Measurements from ENCODE around the gene HOTAIR.

DNA sequence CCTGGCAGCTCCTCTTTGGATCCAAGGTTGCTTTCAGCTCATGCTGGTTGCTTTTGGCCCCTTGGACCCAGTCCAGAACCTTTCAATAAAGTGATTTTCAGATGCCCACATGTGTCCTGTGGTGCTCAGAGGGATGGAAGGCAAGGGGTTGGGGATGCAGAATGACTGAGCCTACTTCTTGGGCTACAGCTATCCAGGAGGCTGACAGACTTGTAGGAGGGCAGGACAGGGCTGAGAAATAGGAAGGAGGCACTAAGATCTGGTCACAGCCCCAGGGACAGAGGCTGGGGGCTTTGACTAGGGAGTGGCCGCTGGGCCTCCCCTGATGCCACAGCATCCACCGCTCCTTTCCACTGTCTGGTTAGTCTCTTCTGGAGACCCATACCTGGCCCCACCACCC, 3.1 kb downstream of the HOTAIR start:
- TF ChIP-seq, protein P1, sequence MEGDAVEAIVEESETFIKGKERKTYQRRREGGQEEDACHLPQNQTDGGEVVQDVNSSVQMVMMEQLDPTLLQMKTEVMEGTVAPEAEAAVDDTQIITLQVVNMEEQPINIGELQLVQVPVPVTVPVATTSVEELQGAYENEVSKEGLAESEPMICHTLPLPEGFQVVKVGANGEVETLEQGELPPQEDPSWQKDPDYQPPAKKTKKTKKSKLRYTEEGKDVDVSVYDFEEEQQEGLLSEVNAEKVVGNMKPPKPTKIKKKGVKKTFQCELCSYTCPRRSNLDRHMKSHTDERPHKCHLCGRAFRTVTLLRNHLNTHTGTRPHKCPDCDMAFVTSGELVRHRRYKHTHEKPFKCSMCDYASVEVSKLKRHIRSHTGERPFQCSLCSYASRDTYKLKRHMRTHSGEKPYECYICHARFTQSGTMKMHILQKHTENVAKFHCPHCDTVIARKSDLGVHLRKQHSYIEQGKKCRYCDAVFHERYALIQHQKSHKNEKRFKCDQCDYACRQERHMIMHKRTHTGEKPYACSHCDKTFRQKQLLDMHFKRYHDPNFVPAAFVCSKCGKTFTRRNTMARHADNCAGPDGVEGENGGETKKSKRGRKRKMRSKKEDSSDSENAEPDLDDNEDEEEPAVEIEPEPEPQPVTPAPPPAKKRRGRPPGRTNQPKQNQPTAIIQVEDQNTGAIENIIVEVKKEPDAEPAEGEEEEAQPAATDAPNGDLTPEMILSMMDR (IDR thresholded peaks at IDR 0.05; ENCODE audit: extremely low read depth in 1 of 2, insufficient read depth in 1 of 2, low read depth in 1 of 2, low read length in 2 of 2): no peak
- TF ChIP-seq POLR2AphosphoS5 (IDR thresholded peaks at IDR 0.05; ENCODE audit: insufficient read depth, low read depth, low read length) (no peak), JUN (IDR thresholded peaks at IDR 0.05; ENCODE audit: borderline replicate concordance, insufficient read depth, insufficient read length, low read depth) (no peak), POLR2A (IDR thresholded peaks at IDR 0.05; ENCODE audit: low read depth, low read length) (no peak), EZH2 (IDR thresholded peaks at IDR 0.05; ENCODE audit: borderline replicate concordance, low read depth, low read length, severe bottlenecking) (no peak)
- TF ChIP-seq, protein P2, sequence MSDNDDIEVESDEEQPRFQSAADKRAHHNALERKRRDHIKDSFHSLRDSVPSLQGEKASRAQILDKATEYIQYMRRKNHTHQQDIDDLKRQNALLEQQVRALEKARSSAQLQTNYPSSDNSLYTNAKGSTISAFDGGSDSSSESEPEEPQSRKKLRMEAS (IDR thresholded peaks at IDR 0.05; ENCODE audit: insufficient read depth, insufficient read length): no peak
